Iris pigment epithelial cell (primary cell): ENCODE measurements around the gene HDAC2.
"Not testable (repeated sequence)": the region's sequence is repeated elsewhere in the genome, so short reads cannot be mapped to it uniquely, and the experiment has no call there.

ENCODE experiments used
- DNase-seq: peaks from one replicate; pipeline ENCODE4 v3.0.0-alpha.2; 2011; ENCODE audit warnings: low read depth

Gene HDAC2

DNA sequence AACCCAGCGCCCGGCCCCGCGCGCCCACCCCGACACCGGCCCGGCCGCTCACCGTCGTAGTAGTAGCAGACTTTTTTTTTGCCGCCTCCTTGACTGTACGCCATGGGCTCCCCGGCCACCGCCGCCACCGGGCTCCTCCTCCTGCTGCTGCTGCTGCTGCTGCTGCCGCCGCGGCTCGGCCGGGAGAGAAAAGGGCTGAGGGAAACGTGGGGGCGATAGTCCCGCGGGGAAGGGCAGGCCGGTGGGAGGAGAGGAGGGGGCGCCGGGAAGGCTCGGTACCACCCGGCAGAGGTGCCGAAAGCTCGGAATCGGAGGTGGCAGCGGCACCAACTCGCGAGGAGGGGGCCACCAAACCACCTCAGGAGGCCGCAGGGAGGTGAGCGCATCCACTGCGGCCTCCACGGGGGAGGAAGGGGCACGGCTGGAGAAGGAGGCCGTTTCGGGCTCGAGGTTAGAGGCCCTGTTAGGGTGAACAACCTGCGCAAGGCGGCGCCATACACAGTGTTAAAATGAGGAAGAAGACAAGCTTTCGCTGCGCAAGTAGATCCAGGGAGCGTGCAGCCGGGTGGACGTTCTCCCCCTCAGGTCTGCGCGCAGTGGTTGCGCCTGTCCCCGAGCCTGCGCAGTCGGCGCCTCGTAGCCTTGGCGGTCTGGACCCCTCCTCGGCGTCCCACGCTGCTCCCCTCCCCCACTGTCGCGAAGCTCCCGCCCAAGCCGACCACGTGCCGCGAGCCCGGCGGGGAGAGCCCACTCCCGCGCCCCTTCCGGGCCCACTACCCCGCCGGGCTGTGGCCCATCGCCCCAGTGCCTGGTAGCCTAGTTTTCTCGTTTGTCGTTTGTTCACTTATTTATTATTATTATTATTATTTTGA, at the start of gene HDAC2:
Gene HDAC2 (minus strand): TSS at position 344 of the 872 bp plus-strand sequence. CDS start 240 bp downstream, at position 104.
- DNase-seq: peak; percentile 70

GRCh38 chr6:114020196-114020595, 49.2 kb upstream of the HDAC2 start:
- DNase-seq: no peak

GRCh38 chr6:114017146-114017545, 46.2 kb upstream of the HDAC2 start:
- peak; percentile 11 for DNase-seq

DNA sequence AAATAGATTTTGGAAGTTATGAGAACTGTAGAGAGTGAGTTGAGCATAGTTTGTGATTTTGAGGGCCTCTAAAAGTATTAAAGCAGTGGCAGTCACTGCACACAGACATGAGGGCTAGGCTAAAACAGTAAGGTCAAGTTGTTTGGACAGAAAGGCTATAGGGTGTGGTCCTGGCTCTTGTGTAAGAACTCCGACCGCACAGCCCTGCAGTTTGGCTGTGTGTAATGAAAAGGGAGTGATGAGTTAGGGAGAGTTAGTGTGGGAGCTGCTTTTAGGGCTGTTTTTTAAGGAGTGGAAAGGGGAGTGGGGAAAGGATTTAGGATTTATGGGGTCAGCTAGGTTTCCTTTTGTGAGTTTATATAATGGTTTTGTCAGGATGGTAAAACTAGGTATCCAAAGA, 43.2 kb upstream of the HDAC2 start:
- not testable (repeated sequence) for DNase-seq

DNA sequence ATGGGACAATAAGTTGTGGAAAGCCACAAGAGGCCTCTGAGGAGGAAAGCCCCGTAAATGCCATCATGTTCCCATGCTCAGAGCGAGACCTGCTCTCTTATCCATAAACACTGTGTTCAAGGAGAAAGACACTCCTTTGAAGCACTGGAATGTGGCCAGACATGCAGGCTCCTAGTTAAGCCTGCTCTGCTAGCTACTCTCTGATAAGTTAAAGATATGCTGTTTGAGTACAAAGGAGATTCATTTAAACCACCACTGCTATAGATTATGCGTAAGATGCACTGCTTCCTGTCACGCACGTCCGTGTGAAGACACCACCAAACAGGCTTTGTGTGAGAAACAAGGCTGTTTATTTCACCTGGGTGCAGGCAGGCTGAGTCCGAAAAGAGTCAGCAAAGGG, 40.5 kb upstream of the HDAC2 start:
- DNase-seq: not testable (repeated sequence)

DNA sequence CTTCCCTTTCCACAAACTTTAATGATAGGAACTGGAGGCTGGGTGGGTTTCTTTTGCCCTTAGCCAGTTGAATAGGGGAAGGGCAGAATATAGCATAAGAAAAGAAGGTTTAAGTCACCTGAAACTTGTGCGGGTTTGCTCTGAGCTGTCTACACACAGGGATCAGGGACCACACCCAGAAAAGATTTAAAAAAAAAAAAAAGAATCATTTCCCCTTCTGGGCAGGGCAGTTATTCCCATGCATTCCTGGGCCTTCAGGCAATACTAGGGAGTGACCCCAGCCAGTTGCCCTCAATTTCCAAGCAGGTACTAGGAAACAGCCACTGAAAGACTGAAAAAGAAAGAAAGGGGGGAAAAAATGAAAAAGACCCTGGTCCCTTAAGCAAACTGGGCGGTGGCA, 39.6 kb upstream of the HDAC2 start:
- DNase-seq: no peak

- no peak for DNase-seq
Observed at GRCh38 chr6:114009192-114009591, 38.2 kb upstream of the HDAC2 start.

GRCh38 chr6:114008331-114008730, 37.4 kb upstream of the HDAC2 start:
- no peak for DNase-seq

DNA sequence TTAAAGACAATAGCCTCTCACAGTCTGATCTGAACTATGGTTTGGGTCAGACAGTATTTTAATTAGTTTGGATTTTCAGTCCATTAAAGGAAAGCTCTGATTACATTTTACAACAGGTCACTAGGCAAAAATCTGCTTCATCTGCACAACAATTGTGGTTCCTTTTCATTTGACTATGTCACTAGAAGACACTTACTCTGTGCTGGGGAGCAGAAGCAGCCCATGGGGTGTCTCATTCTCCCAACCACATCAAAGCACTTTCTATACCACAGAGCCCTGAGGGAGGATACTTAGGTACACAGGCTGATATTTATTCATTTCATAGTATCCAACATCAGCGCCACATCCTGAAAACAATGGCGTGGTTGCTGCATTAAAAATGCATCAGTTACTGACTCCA, 36.6 kb upstream of the HDAC2 start:
- DNase-seq: no peak

DNA sequence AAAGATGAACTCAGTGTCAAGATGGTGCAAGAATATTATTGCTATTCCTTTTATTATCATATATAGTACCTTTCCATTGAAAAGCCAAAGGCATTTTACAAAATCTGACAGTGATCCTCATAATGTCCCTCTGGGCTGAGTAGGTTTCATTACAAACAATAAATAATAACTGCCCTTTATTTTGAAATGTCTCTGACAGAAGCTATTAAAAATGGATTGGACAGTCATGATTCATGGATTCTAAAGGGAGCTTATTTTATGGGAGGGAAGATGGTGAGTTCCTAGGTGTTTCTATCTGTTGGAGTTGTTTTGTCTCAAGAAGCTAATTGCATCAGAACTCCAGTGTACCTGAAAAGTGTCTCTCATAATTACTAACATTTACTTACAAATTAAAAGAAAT, 30.4 kb upstream of the HDAC2 start:
- DNase-seq: no peak

DNA sequence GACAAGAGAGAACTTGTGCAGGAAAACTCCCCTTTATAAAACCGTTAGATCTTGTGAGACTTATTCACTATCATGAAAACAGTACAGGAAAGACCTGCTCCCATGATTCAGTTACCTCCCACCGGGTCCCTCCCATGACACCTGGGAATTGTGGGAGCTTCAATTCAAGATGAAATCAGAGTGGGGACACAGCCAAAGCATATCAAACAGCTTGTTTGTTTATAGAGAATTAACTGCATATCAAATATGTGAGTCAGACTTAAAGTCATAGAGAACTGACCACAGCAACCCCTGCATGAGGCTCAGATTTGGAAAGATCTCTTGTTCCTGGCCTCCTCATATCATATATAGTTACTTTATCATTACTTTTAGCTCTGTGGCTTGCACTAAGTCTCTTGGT, 29.1 kb upstream of the HDAC2 start:
- DNase-seq: peak; percentile 70

DNA sequence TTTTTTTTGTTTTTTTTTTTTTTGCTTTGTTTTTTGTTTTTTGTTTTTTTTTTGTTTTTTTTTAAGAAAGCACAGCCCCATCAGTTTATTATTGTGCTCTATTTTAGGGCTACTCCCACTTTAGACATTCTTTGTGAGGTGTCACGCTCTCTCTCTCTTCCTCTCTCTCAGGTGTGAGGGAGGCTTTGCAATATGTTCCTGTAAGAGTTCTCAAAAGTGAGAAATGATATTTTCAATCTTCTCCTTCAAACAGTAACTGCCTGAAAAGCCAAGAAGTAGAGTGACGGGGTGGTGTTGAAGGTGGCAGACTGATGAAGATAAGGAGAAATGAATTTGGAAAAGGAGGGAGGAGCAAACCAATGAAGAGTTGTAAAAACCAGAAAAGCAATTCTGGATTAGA, 28.3 kb upstream of the HDAC2 start:
- no peak for DNase-seq

DNA sequence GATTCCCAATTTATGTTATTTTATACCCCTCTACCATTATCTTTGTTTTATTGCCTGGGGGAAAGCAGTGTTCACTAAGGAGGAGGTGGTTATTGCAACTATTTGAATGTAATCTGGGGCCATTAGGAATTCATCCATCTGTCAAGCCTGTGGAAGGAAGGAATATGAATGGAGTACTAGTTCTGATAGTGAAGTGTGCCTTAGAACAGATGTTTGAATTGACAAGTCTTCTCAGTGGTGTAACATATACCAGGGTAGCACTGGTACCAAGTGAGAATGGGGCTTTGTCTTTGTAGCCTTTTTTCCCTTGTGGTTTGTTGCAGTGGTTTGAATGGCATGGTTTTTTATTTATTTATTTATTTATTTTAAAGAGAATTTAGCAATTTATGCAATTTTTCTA, 27.9 kb upstream of the HDAC2 start:
- no peak for DNase-seq

GRCh38 chr6:113997116-113997515, 26.2 kb upstream of the HDAC2 start:
- DNase-seq: peak; percentile 82

GRCh38 chr6:113995634-113996033, 24.7 kb upstream of the HDAC2 start:
- peak; percentile 95 for DNase-seq

GRCh38 chr6:113994934-113995342, 24.0 kb upstream of the HDAC2 start:
- DNase-seq: peak; percentile 82

- no peak for DNase-seq
Observed at GRCh38 chr6:113989675-113990074, 18.7 kb upstream of the HDAC2 start.

DNA sequence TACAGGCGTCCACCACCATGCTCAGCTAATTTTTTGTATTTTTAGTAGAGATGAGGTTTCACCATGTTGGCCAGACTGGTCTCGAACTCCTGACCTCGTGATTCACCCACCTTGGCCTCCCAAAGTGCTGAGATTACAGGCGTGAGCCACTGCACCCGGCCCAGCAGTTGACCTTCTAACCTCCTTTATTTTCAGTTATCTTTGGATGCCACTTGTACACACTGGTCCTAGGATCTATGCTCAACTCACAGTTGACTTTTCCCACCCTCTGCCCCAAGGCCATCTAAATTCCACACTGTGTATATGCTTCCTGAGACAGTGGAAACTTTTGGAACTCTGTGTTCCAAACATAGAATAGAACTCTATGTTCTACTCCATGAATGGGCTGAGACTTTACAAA, 11.7 kb upstream of the HDAC2 start:
- DNase-seq: not testable (repeated sequence)

DNA sequence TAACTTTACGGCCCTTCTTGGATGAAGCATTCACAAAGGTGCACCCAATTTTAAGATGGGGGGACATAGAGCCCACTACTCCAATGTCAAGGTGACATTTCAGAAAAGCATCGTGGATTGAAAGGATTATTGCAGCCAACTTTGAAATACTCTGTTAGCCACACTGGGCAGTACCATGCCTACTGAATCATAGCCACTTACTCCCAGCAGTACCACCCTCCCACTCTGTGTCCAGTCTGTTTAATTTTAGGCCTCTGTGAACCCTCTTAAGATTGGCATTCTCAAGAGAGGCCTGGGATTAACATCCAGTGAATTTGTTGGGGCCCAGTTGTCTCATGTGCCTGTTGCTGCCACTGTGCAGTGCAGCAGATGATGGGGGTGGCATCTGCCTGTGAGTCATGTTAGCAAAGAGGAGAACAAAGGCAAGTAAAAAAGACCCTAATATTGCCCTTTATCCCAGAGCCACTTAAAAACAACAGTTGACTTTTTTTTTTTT, 11.2 kb upstream of the HDAC2 start:
- DNase-seq: no peak

DNA sequence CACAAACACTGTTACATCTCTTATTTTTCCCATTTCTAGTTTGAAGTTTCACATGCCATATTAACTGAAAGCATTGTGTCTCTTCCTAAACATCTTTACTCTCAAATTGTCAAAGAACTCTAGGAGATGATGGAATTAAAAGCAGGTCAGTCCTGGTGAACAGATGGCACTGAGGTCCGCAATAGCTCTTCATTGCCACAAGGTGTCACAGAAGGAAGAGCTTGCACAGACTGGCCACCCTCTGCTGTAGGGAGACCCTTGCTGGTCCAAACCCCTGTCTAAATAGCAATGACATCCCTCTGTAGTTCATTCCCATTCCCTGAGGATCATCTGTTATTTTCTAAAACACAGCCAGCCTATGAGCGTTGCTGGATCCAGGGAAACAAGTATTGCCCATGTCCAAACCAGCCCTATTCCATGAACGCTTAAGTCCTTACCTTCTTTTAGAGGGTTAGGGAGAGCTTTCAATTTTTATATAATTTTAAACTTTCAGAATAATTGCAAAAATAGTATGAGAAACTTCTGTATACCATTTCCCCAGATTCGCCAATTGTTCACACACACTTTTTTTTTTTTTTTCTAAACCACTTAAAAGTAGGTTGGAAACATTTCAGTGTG, 10.1 kb upstream of the HDAC2 start:
- DNase-seq: peak; percentile 38

DNA sequence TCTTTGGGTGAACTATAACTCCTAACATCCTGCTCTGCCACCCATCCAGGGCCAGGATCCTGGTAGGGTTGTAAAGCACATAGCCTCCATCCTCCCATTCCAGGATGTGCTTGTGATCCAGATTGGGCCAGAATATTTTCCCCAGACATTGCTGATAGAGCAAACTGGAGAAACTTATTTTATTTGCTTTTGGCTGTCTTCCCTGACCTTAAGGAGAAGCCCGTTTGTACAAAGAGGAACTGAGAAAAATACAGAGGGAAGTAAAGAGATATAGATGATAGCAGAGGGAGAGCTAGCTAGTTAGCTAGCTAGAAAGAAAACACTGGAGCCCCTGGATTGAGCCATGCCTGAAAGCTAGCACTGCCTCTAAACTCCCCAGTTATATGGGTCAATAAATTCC, 9.0 kb upstream of the HDAC2 start:
- no peak for DNase-seq

DNA sequence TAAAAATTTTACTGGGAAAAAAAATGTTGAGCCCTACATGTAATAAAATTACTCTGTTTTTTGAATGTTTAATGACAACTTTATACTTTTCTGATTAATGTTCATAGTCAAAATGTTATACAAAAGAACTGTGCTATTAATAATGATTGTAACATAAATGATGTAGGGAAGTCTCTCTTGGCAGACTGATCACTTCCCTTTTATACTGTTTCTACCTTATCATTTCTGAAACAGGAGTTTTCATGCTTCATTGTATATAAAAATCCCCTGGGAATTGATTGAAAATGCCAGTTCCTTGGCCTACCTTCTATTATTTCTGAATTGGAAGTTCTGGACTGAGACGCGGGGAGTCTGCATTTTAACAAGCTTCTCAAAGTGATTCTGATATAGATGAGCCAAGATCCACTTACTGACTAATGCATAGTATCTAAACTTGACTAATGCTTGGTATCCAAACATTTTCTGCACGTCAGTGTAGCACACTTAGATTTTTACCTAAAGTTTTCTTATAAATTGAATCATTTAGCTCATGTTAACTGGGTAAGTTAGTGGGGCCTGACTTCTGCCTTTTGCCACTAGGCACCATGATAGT, 7.2 kb upstream of the HDAC2 start:
- no peak for DNase-seq

DNA sequence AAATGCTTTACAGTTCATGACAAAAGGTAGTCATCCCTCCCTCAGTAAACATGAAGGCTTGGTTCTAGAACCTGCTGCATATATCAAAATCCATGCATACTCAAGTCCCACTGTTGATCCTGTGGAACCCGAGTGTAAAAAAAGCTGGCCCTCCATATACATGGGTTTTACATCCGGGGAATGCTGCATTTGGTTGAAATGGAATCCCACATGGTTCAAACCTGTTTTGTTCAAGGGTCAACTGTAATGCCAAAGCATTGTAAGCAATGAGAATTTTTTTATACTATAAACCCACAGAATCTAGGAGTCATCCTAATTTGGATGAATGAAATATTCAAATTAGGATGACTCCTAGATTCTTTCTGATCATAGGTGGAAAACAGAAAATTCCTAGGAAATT, 5.9 kb upstream of the HDAC2 start:
- DNase-seq: no peak
